ENCODE data around the gene ADORA1. TPM values are rescaled to one million over a fixed set of nuclear protein-coding genes. Genes with fewer than 3 reads are reported as not detected.
A peak's percentile ranks its signal among the peaks of the same experiment; 100 is the strongest.

ADORA1 gene
- total and polyA plus RNA-seq, 8 donors: 8.1 to 19.7 (median 15.5) TPM

- TF ChIP-seq CTCF (IDR thresholded peaks at IDR 0.05): no peak
- no peaks in the 10 kb centered on the region for H3K36me3 ChIP-seq
- no peak overlapping the region for H3K27ac ChIP-seq
- intact Hi-C loops (cut with DNase I): no loop called here
- H3K4me1 ChIP-seq: no peaks in the 10 kb centered on the region
- H3K27me3 ChIP-seq: no peaks in the 10 kb centered on the region
- no peaks in the 10 kb centered on the region for H3K9me3 ChIP-seq
- WGBS, 2 donors: 52 to 64% methylated on average over 7 of the region's 7 CpGs
- no peak overlapping the region for H3K4me3 ChIP-seq
- ATAC-seq (no peak), DNase-seq (no peak), FAIRE-seq (no peak)
Measured at GRCh38 chr1:203114202-203114601, 13.3 kb upstream of the ADORA1 start.

- no peaks in the 10 kb centered on the region for H3K9me3 ChIP-seq
- FAIRE-seq: no peak
- peaks cover 0 to 6% (median 0%) of the 10 kb centered on the region in 4 donors for H3K27me3 ChIP-seq
- no peak overlapping the region for H3K27ac ChIP-seq
- intact Hi-C loops (cut with DNase I): loop anchor here in 1 of 3 donors (5.0 kb wide), 1 partner anchor 101 kb away; no protein-coding TSS in a partner anchor
- no peak overlapping the region for H3K4me3 ChIP-seq
- no peak for DNase-seq
- no peaks in the 10 kb centered on the region for H3K4me1 ChIP-seq
- TF ChIP-seq CTCF (IDR thresholded peaks at IDR 0.05): no peak
- ATAC-seq: no peak
- no peaks in the 10 kb centered on the region for H3K36me3 ChIP-seq
- 35 to 48% methylated on average over 10 of the region's 10 CpGs for WGBS, 2 donors
Measured at GRCh38 chr1:203116091-203116820, 11.3 kb upstream of the ADORA1 start.

- intact Hi-C loops (cut with DNase I): loop anchor here in 1 of 3 donors (5.0 kb wide), 1 partner anchor 99 kb away; no protein-coding TSS in a partner anchor
- ATAC-seq (peak; percentile 92 to 99 (median 98)), FAIRE-seq (no peak), DNase-seq (peak; percentile 54 to 93 (median 80))
- Histone ChIP-seq H3K4me1 (no peaks in the 10 kb centered on the region), H3K4me3 (no peak overlapping the region), H3K9me3 (no peaks in the 10 kb centered on the region), H3K27ac (no peak overlapping the region), H3K36me3 (no peaks in the 10 kb centered on the region), H3K27me3 (peaks cover 0 to 6% (median 0%) of the 10 kb centered on the region in 4 donors)
- TF ChIP-seq CTCF (IDR thresholded peaks at IDR 0.05): peak; percentile 58 to 86 (median 75)
- WGBS, 2 donors: 15 to 20% methylated on average over 34 to 35 of the region's 35 CpGs
Measured at GRCh38 chr1:203117611-203118575, 9.6 kb upstream of the ADORA1 start.

- ATAC-seq: no peak
- Histone ChIP-seq H3K9me3 (no peaks in the 10 kb centered on the region), H3K4me3 (no peak overlapping the region), H3K4me1 (peaks cover 0 to 3% (median 0%) of the 10 kb centered on the region in 3 donors), H3K27me3 (peaks cover 0 to 6% (median 0%) of the 10 kb centered on the region in 4 donors), H3K36me3 (no peaks in the 10 kb centered on the region), H3K27ac (no peak overlapping the region)
- no peak for DNase-seq
- 67 to 78% methylated on average over 7 of the region's 7 CpGs for WGBS, 2 donors
- FAIRE-seq: no peak
- intact Hi-C loops (cut with DNase I): loop anchor here in 2 of 3 donors (5.0 kb wide), 2 partner anchors 52 to 97 kb away; no protein-coding TSS in a partner anchor
- TF ChIP-seq CTCF (IDR thresholded peaks at IDR 0.05): no peak
Measured at GRCh38 chr1:203120325-203121153, 7.0 kb upstream of the ADORA1 start.

Data from pancreas (tissue), 10 donors.